Endothelial cell of umbilical vein (primary cell): ENCODE measurements around the gene SPRY4. TPM values are rescaled to one million over a fixed set of nuclear protein-coding genes. Genes with fewer than 3 reads are reported as not detected.

ENCODE experiments used
- BruUV-seq: library from RNA; stranded (reverse); fragments of 400-500 nt; replicated peaks from 2 replicates; lab custom pipeline; 2021; lab: Mats Ljungman, UMichigan
- CTCF ChIA-PET: fragments of 300-600, 350-600 bp; sonication (Branson Sonifier 250); formaldehyde crosslinking; loops from one replicate; lab custom pipeline; 2021; ENCODE audit warnings: antibody characterized with exemption, inconsistent platforms; lab: Charles Lee
- POLR2A ChIA-PET: fragments of 300-600, 350-600 bp; sonication (Branson Sonifier 250); formaldehyde crosslinking; loops from one replicate; lab custom pipeline; 2021; ENCODE audit warnings: antibody characterized with exemption, inconsistent platforms; lab: Charles Lee
- DNase-seq: peaks from one replicate; pipeline ENCODE4 v3.0.0-alpha.2; 2011; ENCODE audit warnings: low read depth, low spot score
- FAIRE-seq: peaks from 2 replicates; lab custom pipeline; 2011; peaks lifted over from hg19 to GRCh38; lab: Jason Lieb, UNC
- H2AFZ ChIP-seq: 2 replicates; pipeline ENCODE4 v1.6.0; 2012; ENCODE audit warnings: low read depth, low read length, control low read depth, inconsistent platforms
- H3K27ac ChIP-seq: 2 replicates; pipeline ENCODE4 v1.5.1; 2011; ENCODE audit warnings: low read depth, mild to moderate bottlenecking, control low read depth, low read length, moderate library complexity; ENCODE audit not compliant: insufficient read depth
- H3K27me3 ChIP-seq, 2 experiments: 2 replicates each; pipeline versions ENCODE4 v1.6.0 to v1.6.1; 2011; ENCODE audit warnings: low read length in 2 of 2, mixed read lengths in 1 of 2; ENCODE audit not compliant: control insufficient read depth in 2 of 2, insufficient read depth in 2 of 2
- H3K36me3 ChIP-seq, 2 experiments: 2 replicates in 1 of 2; 3 replicates in 1 of 2; pipeline ENCODE4 v1.5.1; 2011; ENCODE audit warnings: low read length in 2 of 2, mild to moderate bottlenecking in 1 of 2, moderate library complexity in 1 of 2; ENCODE audit not compliant: control insufficient read depth in 2 of 2, insufficient read depth in 2 of 2; ENCODE audit errors: extremely low read depth in 1 of 2
- H3K4me1 ChIP-seq: 3 replicates; pipeline ENCODE4 v1.5.1; 2011; ENCODE audit warnings: mild to moderate bottlenecking, low read length; ENCODE audit not compliant: control insufficient read depth, insufficient read depth; ENCODE audit errors: extremely low read depth
- H3K4me2 ChIP-seq: 2 replicates; pipeline ENCODE4 v1.6.1; 2011; ENCODE audit warnings: low read length, control low read depth, mixed read lengths; ENCODE audit not compliant: insufficient read depth
- H3K4me3 ChIP-seq, 3 experiments: fragments of 200-600 bp in 1 of 3; sonication (generic), shearing (Covaris generic) in 1 of 3; replicated peaks in 1 of 3; 2 replicates each; pipeline ENCODE4 v1.5.1; 2011 to 2016; ENCODE audit warnings: control low read depth in 3 of 3, low read length in 3 of 3, mild to moderate bottlenecking in 2 of 3, inconsistent platforms in 1 of 3, low read depth in 1 of 3, moderate library complexity in 1 of 3; ENCODE audit not compliant: insufficient read depth in 1 of 3
- H3K79me2 ChIP-seq: 2 replicates; pipeline ENCODE4 v1.6.0; 2012; ENCODE audit warnings: low read length, inconsistent platforms; ENCODE audit not compliant: control insufficient read depth, insufficient read depth
- H3K9ac ChIP-seq: replicated peaks from 2 replicates; pipeline ENCODE3; 2011; ENCODE audit warnings: low read length, control low read depth; ENCODE audit not compliant: insufficient read depth; ENCODE audit errors: extremely low read depth
- H3K9me1 ChIP-seq: replicated peaks from 3 replicates; pipeline ENCODE4 v1.6.0; 2011; ENCODE audit warnings: mild to moderate bottlenecking, low read length; ENCODE audit not compliant: control insufficient read depth, insufficient read depth; ENCODE audit errors: extremely low read depth
- H3K9me3 ChIP-seq: replicated peaks from 2 replicates; pipeline ENCODE4 v1.5.1; 2012; ENCODE audit warnings: low read length, inconsistent platforms; ENCODE audit not compliant: control insufficient read depth, insufficient read depth
- H4K20me1 ChIP-seq: replicated peaks from 2 replicates; pipeline ENCODE3; 2011; ENCODE audit warnings: mild to moderate bottlenecking, low read length; ENCODE audit not compliant: control insufficient read depth, insufficient read depth; ENCODE audit errors: extremely low read depth
- CTCF ChIP-seq, 2 donors: IDR thresholded peaks; 1 replicate in 1 of 2; 2 replicates in 1 of 2; pipeline ENCODE4 v1.5.1; 2011; ENCODE audit warnings: low read length in 2 of 2, mild to moderate bottlenecking in 2 of 2, moderate library complexity in 2 of 2, control low read depth in 1 of 2, inconsistent platforms in 1 of 2, low read depth in 1 of 2; ENCODE audit not compliant: insufficient read depth in 1 of 2; ENCODE audit errors: extremely low read depth in 1 of 2
- EZH2 ChIP-seq: IDR thresholded peaks from 2 replicates; pipeline ENCODE4 v1.6.1; 2012; ENCODE audit warnings: borderline replicate concordance, low read depth, mild to moderate bottlenecking, moderate library complexity, low read length, inconsistent platforms; ENCODE audit not compliant: severe bottlenecking
- FOS ChIP-seq: IDR thresholded peaks from 2 replicates; pipeline ENCODE4 v1.6.1; 2011; ENCODE audit warnings: mild to moderate bottlenecking, low read length, moderate library complexity, borderline replicate concordance; ENCODE audit not compliant: insufficient read depth
- GATA2 ChIP-seq: IDR thresholded peaks from 2 replicates; pipeline ENCODE4 v1.7.0; 2011; ENCODE audit warnings: low read depth, mild to moderate bottlenecking, moderate library complexity, mixed read lengths, low read length; ENCODE audit not compliant: insufficient read length, insufficient read depth
- JUN ChIP-seq: IDR thresholded peaks from 2 replicates; pipeline ENCODE4 v1.6.1; 2011; ENCODE audit warnings: borderline replicate concordance, low read depth; ENCODE audit not compliant: insufficient read length, insufficient read depth
- MAX ChIP-seq: IDR thresholded peaks from 2 replicates; pipeline ENCODE4 v1.6.1; 2011; ENCODE audit not compliant: insufficient read depth, insufficient read length
- MYC ChIP-seq: IDR thresholded peaks from one replicate; pipeline ENCODE4 v1.6.1; 2011; ENCODE audit warnings: mild to moderate bottlenecking, low read depth, low read length
- POLR2A ChIP-seq: IDR thresholded peaks from 2 replicates; pipeline ENCODE4 v1.6.1; 2012; ENCODE audit warnings: low read depth, mild to moderate bottlenecking, control low read depth, low read length
- POLR2AphosphoS5 ChIP-seq: IDR thresholded peaks from 2 replicates; pipeline ENCODE4 v1.6.1; 2012; ENCODE audit warnings: low read depth, mild to moderate bottlenecking, control low read depth, low read length, moderate library complexity; ENCODE audit not compliant: insufficient read depth
- dilution Hi-C: fragments of 300-500 bp; cut with MboI; formaldehyde crosslinking; loops from one replicate; pipeline ENCODE4 v1.15.0; 2019; ENCODE audit warnings: low sequenced_read_pairs; ENCODE audit not compliant: extremely low pct_ligation_motif_present
- intact Hi-C: fragments of 100-400 bp; cut with micrococcal nuclease; formaldehyde crosslinking; loops from one replicate; pipeline ENCODE4 v1.10.0; 2022
- polyA plus RNA-seq, 4 experiments: library from polyadenylated mRNA; depleted of rRNA in 3 of 4; stranded (reverse) in 3 of 4; unstranded in 1 of 4; fragments of >200 nt; gene quantifications; 2 replicates each; pipeline versions ENCODE4 v1.2.1 to v1.2.3, GENCODE V29; 2011 to 2012; ENCODE audit warnings: missing spikeins in 1 of 4
- total RNA-seq: library from RNA; stranded (reverse); gene quantifications from 2 replicates; pipeline ENCODE4 v1.2.3, GENCODE V29; 2021

The SPRY4 gene
- total and polyA plus RNA-seq, 2 donors (not counting 3 experiments of a cell fraction or from before 2014, with no cell fraction given) = 9.3 to 33.9 TPM

- H4K20me1 ChIP-seq = no peaks in the 10 kb centered on the region
- H3K9ac ChIP-seq = peak overlapping the region; percentile 22
- FAIRE-seq (peak; percentile 79), DNase-seq (peak; percentile 32)
- H3K79me2 ChIP-seq = peaks cover 88% of the 10 kb centered on the region
- peaks cover 45% of the 10 kb centered on the region for H3K4me1 ChIP-seq
- H3K36me3 ChIP-seq = peaks cover 4 to 10% of the 10 kb centered on the region in 2 experiments
- CTCF ChIA-PET = interaction anchor here (0.6 kb wide), 1 partner anchor 248 kb away, joined by 3 read pairs; no protein-coding TSS in a partner anchor
- POLR2A ChIA-PET = interaction anchor here (0.6 to 1.2 kb wide), 2 partner anchors 15 to 43 kb away, joined by 5 read pairs; no protein-coding TSS in a partner anchor
- H3K4me3 ChIP-seq = no peak overlapping the region
- BruUV-seq = no TSS peak
- TF ChIP-seq POLR2AphosphoS5 = no peak
- no peak for TF ChIP-seq CTCF (IDR thresholded peaks at IDR 0.05; ENCODE audit: extremely low read depth in 1 of 2, insufficient read depth in 1 of 2, low read depth in 1 of 2, low read length in 2 of 2)
- no peak for TF ChIP-seq MAX
- TF ChIP-seq FOS = no peak
- no peak for TF ChIP-seq MYC
- no peak for TF ChIP-seq JUN
- no peak for TF ChIP-seq EZH2
- no peak for TF ChIP-seq GATA2
- no peak for TF ChIP-seq POLR2A
- intact Hi-C loops = loop anchor here (10.0 kb wide), 1 partner anchor 381 kb away; no protein-coding TSS in a partner anchor
- H3K27me3 ChIP-seq = no peaks in the 10 kb centered on the region
- H3K27ac ChIP-seq = peak overlapping the region; percentile 66
- H3K9me1 ChIP-seq = no peaks in the 10 kb centered on the region
- dilution Hi-C loops = no loop called here
- H3K4me2 ChIP-seq = no peak overlapping the region
- no peak overlapping the region for H2AFZ ChIP-seq
- H3K9me3 ChIP-seq = no peaks in the 10 kb centered on the region
These were observed 11.1 kb downstream of the SPRY4 start for GRCh38 chr5:142313682-142314081.
